Heart left ventricle (tissue), 13 donors: ENCODE data around the gene CHRNA5.

Experiments used
- CTCF ChIP-seq, 12 donors: fragments of 200-600 bp; sonication (generic) in 4 of 12; IDR thresholded peaks; one replicate each; pipeline versions ENCODE4 v1.5.0 to v1.8.0; 2018 to 2022; ENCODE audit warnings: antibody characterized with exemption in 12 of 12, mild to moderate bottlenecking in 5 of 12
- POLR2A ChIP-seq, 2 donors: fragments of 450-650 bp; IDR thresholded peaks; one replicate each; pipeline ENCODE4 v1.6.1; 2017; ENCODE audit warnings: antibody characterized with exemption in 2 of 2, mild to moderate bottlenecking in 2 of 2, moderate library complexity in 2 of 2
- donor health status: ischemic (EF 13 %, LVEDD 7.1; RV severe dilation, severe dysfunction).
- donor health status: DM: no; HTN: yes; CAD: no.
- donor health status: DM: no; HTN: no; CAD: no.
- donor health status: ischemic (EF 25% LVEDD 6.9; RV normal size, moderate dysfunction).
- donor health status: ischemic (EF 25% LVEDD 5.7; RV mildly dilated, moderate dysfunction).
- donor health status: ischemic (EF 35%, LVEDD 5.7; RV mildly dilated, moderate dysfunction).
- donor health status: nonischemic (EF 11% LVEDD 7.7; RV severe dilation, severe dysfunction).
- donor health status: DM: yes; HTN: yes; CAD: no.
- donor health status: PGD.
- donor health status: ischemic (EF 29% LVEDD 5.4; RV normal size, mild dysfunction).
- donor health status: nonischemic (EF 23%, LVEDD 6.1; RV moderate dilation, normal function).

GRCh38 chr15:78598348-78598747 is 33.0 kb downstream of the CHRNA5 start:
- no peak for TF ChIP-seq POLR2A (IDR thresholded peaks at IDR 0.05)
- TF ChIP-seq CTCF (IDR thresholded peaks at IDR 0.05): no peak
